Endodermal cell (in vitro differentiated cells): ENCODE data around the gene ORM1. TPM values are rescaled to one million over a fixed set of nuclear protein-coding genes. Genes with fewer than 3 reads are reported as not detected.

Source experiments
- DNase-seq: peaks from one replicate; pipeline ENCODE4 v3.0.0-alpha.2; 2017
- H3K27ac ChIP-seq: 2 replicates; pipeline ENCODE4 v1.5.1; 2013; ENCODE audit warnings: mild to moderate bottlenecking, low read depth, low read length, moderate library complexity
- H3K27me3 ChIP-seq: 2 replicates; pipeline ENCODE4 v1.6.1; 2013; ENCODE audit warnings: mild to moderate bottlenecking, low read length, moderate library complexity; ENCODE audit not compliant: insufficient read depth, control insufficient read depth, poor library complexity, severe bottlenecking
- H3K36me3 ChIP-seq: 2 replicates; pipeline ENCODE4 v1.7.0; 2013; ENCODE audit warnings: mild to moderate bottlenecking, low read length, moderate library complexity; ENCODE audit not compliant: control insufficient read depth, insufficient read depth
- H3K4me1 ChIP-seq: one replicate; pipeline ENCODE4 v1.7.0; 2013; ENCODE audit warnings: low read length; ENCODE audit not compliant: control insufficient read depth, insufficient read depth
- H3K4me3 ChIP-seq: 2 replicates; pipeline ENCODE4 v1.5.1; 2013; ENCODE audit warnings: mild to moderate bottlenecking, low read length, moderate library complexity
- H3K9ac ChIP-seq: 2 replicates; pipeline ENCODE4 v1.6.1; 2013; ENCODE audit warnings: mild to moderate bottlenecking, low read length, moderate library complexity; ENCODE audit not compliant: poor library complexity, severe bottlenecking; ENCODE audit errors: extremely low read depth
- H3K9me3 ChIP-seq: 2 replicates; pipeline ENCODE4 v1.6.1; 2013; ENCODE audit warnings: mild to moderate bottlenecking, low read length, moderate library complexity; ENCODE audit not compliant: control insufficient read depth
- H3K27ac Mint-ChIP-seq: 2 replicates; pipeline ENCODE4 v1.8.0; 2020; ENCODE audit warnings: mixed read lengths
- H3K27me3 Mint-ChIP-seq: 2 replicates; pipeline ENCODE4 v1.8.0; 2021; ENCODE audit warnings: mild to moderate bottlenecking, mixed read lengths; ENCODE audit not compliant: insufficient read depth
- H3K36me3 Mint-ChIP-seq: 2 replicates; pipeline ENCODE4 v1.8.0; 2020; ENCODE audit warnings: low read depth, mixed read lengths
- H3K4me1 Mint-ChIP-seq: 2 replicates; pipeline ENCODE4 v1.8.0; 2020; ENCODE audit warnings: mixed read lengths
- H3K4me3 Mint-ChIP-seq: 2 replicates; pipeline ENCODE4 v1.8.0; 2020; ENCODE audit warnings: mild to moderate bottlenecking, moderate library complexity, mixed read lengths
- H3K9me3 Mint-ChIP-seq: 2 replicates; pipeline ENCODE4 v1.8.0; 2020; ENCODE audit warnings: mild to moderate bottlenecking, mixed read lengths
- CTCF ChIP-seq: fragments of 200-600 bp; sonication (generic); conservative IDR thresholded peaks from 2 replicates; pipeline ENCODE4 v1.5.0; 2021; ENCODE audit warnings: antibody characterized with exemption, mild to moderate bottlenecking
- WGBS, 2 experiments: methylation state at CpG; one replicate each; pipeline versions ENCODE4 v1.1.5 to v1.1.7; 2013; ENCODE audit warnings: missing lambda C conversion rate in 2 of 2, mixed read lengths in 1 of 2; ENCODE audit not compliant: insufficient coverage in 1 of 2, insufficient read length in 1 of 2; 5-methylcytosine and 5-hydroxymethylcytosine counted together
- total RNA-seq, 2 donors: library from RNA; stranded (reverse); fragmentation: NEBNext Ultra II Directional in 1 of 2; extraction: Animal tissue kit (Norgen Biotek cat#: 25700) in 1 of 2; gene quantifications; 2 replicates in 1 of 2; 3 replicates in 1 of 2; pipeline ENCODE4 v1.2.1, GENCODE V29; 2021

Gene ORM1
- total RNA-seq, 2 donors from 2014 or later = 0.59 TPM; not detected in 1

GRCh38 chr9:114311571-114312512 is 11.1 kb upstream of the ORM1 start:
- no peaks in the 10 kb centered on the region for H3K4me1 Mint-ChIP-seq
- TF ChIP-seq CTCF = no peak
- H3K4me3 Mint-ChIP-seq = no peak overlapping the region
- Histone ChIP-seq H3K9ac (no peak overlapping the region), H3K9me3 (no peaks in the 10 kb centered on the region), H3K27ac (no peak overlapping the region), H3K4me3 (no peak overlapping the region), H3K4me1 (no peaks in the 10 kb centered on the region), H3K36me3 (peaks cover 42% of the 10 kb centered on the region), H3K27me3 (no peaks in the 10 kb centered on the region)
- H3K36me3 Mint-ChIP-seq = peaks cover 22% of the 10 kb centered on the region
- H3K27me3 Mint-ChIP-seq = no peaks in the 10 kb centered on the region
- WGBS, 2 experiments = 95 to 96% methylated on average over 26 to 28 of the region's 28 CpGs
- H3K9me3 Mint-ChIP-seq = no peaks in the 10 kb centered on the region
- DNase-seq = peak; percentile 31
- no peak overlapping the region for H3K27ac Mint-ChIP-seq

GRCh38 chr9:114312513-114312875 is 10.4 kb upstream of the ORM1 start:
- Histone ChIP-seq H3K9ac (no peak overlapping the region), H3K4me3 (no peak overlapping the region), H3K9me3 (no peaks in the 10 kb centered on the region), H3K36me3 (peaks cover 35% of the 10 kb centered on the region), H3K4me1 (no peaks in the 10 kb centered on the region), H3K27ac (no peak overlapping the region), H3K27me3 (no peaks in the 10 kb centered on the region)
- H3K36me3 Mint-ChIP-seq = peaks cover 20% of the 10 kb centered on the region
- no peaks in the 10 kb centered on the region for H3K9me3 Mint-ChIP-seq
- 92 to 97% methylated on average over 6 to 8 of the region's 8 CpGs for WGBS, 2 experiments
- H3K4me1 Mint-ChIP-seq = no peaks in the 10 kb centered on the region
- no peaks in the 10 kb centered on the region for H3K27me3 Mint-ChIP-seq
- no peak for TF ChIP-seq CTCF
- no peak overlapping the region for H3K4me3 Mint-ChIP-seq
- no peak overlapping the region for H3K27ac Mint-ChIP-seq
- DNase-seq = peak; percentile 39

GRCh38 chr9:114313186-114313585 is 9.7 kb upstream of the ORM1 start:
- TF ChIP-seq CTCF = no peak
- Mint-ChIP-seq H3K4me1 (no peaks in the 10 kb centered on the region), H3K4me3 (no peak overlapping the region), H3K9me3 (no peaks in the 10 kb centered on the region), H3K36me3 (peaks cover 20% of the 10 kb centered on the region), H3K27me3 (no peaks in the 10 kb centered on the region), H3K27ac (no peak overlapping the region)
- no peaks in the 10 kb centered on the region for H3K27me3 ChIP-seq
- no peaks in the 10 kb centered on the region for H3K9me3 ChIP-seq
- no peak for DNase-seq
- 93 to 96% methylated on average over 8 of the region's 8 CpGs for WGBS, 2 experiments
- H3K36me3 ChIP-seq = peaks cover 29% of the 10 kb centered on the region
- no peak overlapping the region for H3K27ac ChIP-seq
- no peaks in the 10 kb centered on the region for H3K4me1 ChIP-seq
- no peak overlapping the region for H3K4me3 ChIP-seq
- no peak overlapping the region for H3K9ac ChIP-seq
